ENCODE measurements around the gene XRCC1. TPM values are rescaled to one million over a fixed set of nuclear protein-coding genes. Genes with fewer than 3 reads are reported as not detected.

XRCC1 gene
- total RNA-seq, 4 donors from 2014 or later, result 9.3 to 20.3 (median 16.7) TPM

- Histone ChIP-seq H3K4me3 (no peak overlapping the region), H3K9me3 (no peaks in the 10 kb centered on the region), H3K27ac (no peak overlapping the region), H3K27me3 (no peaks in the 10 kb centered on the region), H3K36me3 (peaks cover 0 to 8% of the 10 kb centered on the region in 2 donors), H3K4me1 (peaks cover 10 to 13% of the 10 kb centered on the region in 2 donors)
- TF ChIP-seq POLR2A (IDR thresholded peaks at IDR 0.05) (no peak), CTCF (IDR thresholded peaks at IDR 0.05 in 4 of 5, conservative IDR thresholded peaks at IDR 0.05 in 1 of 5) (no peak)
- intact Hi-C loops (cut with DNase I; ENCODE audit: low total_unique reads), result loop anchor here (5.0 kb wide), 1 partner anchor 45 kb away; the partner anchor contains the start of gene ZNF428
- in situ Hi-C loops (cut with MboI; ENCODE audit: low sequenced_read_pairs in 4 of 4), result no loop called here
- DNase-seq (no peak), ATAC-seq (no peak)
These were observed 3.1 kb downstream of the XRCC1 start for GRCh38 chr19:43572171-43572588.

DNA sequence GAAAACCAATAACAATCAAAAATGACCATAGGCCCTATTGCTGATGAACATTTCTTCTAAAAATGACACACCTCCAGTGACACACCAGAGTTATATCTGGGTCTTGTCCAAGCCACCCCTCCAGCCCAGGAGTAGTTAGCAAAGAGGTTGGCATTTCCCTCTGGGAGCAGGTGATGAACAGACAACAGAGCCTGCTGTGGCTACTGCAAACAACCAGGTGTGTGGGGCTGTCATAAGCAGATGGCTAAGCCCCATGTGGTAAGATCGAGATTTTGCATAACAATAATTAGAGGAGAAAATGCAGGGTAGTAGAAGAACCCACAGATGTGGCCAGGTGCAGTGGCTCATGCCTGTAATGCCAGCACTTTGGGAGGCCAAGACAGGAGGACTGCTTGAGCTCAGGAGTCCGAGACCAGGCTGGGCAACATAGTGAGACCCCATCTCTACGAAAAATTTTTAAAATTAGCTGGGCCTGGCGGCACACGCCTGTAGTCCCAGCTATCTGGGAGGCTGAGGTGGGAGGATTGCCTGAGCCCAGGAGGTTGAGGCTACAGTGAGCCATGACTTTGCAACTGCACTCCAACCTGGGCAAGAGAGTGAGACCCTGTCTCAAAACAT is 5.0 kb downstream of the XRCC1 start:
- intact Hi-C loops (cut with DNase I; ENCODE audit: low total_unique reads) (loop anchor here (5.0 kb wide), 1 partner anchor 47 kb away; the partner anchor contains the start of gene ZNF428), in situ Hi-C loops (cut with MboI; ENCODE audit: low sequenced_read_pairs in 4 of 4) (no loop called here)
- H3K4me3 ChIP-seq, result no peak overlapping the region
- H3K9me3 ChIP-seq, result no peaks in the 10 kb centered on the region
- no peaks in the 10 kb centered on the region for H3K27me3 ChIP-seq
- ATAC-seq (no peak), DNase-seq (no peak)
- no peak for TF ChIP-seq CTCF (IDR thresholded peaks at IDR 0.05 in 4 of 5, conservative IDR thresholded peaks at IDR 0.05 in 1 of 5)
- TF ChIP-seq POLR2A (IDR thresholded peaks at IDR 0.05), result no peak
- H3K36me3 ChIP-seq, result peaks cover 0 to 8% of the 10 kb centered on the region in 2 donors
- H3K27ac ChIP-seq, result no peak overlapping the region
- peaks cover 7 to 13% of the 10 kb centered on the region in 2 donors for H3K4me1 ChIP-seq

GRCh38 chr19:43569657-43570056 is 5.7 kb downstream of the XRCC1 start:
- H3K4me3 ChIP-seq, result no peak overlapping the region
- TF ChIP-seq POLR2A (IDR thresholded peaks at IDR 0.05) (no peak), CTCF (IDR thresholded peaks at IDR 0.05 in 4 of 5, conservative IDR thresholded peaks at IDR 0.05 in 1 of 5) (no peak)
- ATAC-seq (no peak), DNase-seq (no peak)
- H3K36me3 ChIP-seq, result peaks cover 0 to 8% of the 10 kb centered on the region in 2 donors
- in situ Hi-C loops (cut with MboI; ENCODE audit: low sequenced_read_pairs in 4 of 4), result no loop called here
- intact Hi-C loops (cut with DNase I; ENCODE audit: low total_unique reads), result loop anchor here (5.0 kb wide), 1 partner anchor 48 kb away; the partner anchor contains the start of gene ZNF428
- no peak overlapping the region for H3K27ac ChIP-seq
- H3K9me3 ChIP-seq, result no peaks in the 10 kb centered on the region
- no peaks in the 10 kb centered on the region for H3K27me3 ChIP-seq
- H3K4me1 ChIP-seq, result peaks cover 4 to 8% of the 10 kb centered on the region in 2 donors

GRCh38 chr19:43564800-43565199 is 10.5 kb downstream of the XRCC1 start:
- in situ Hi-C loops (cut with MboI; ENCODE audit: low sequenced_read_pairs in 4 of 4), result no loop called here
- Histone ChIP-seq H3K36me3 (peaks cover 0 to 15% of the 10 kb centered on the region in 2 donors), H3K4me1 (peaks cover 6 to 12% of the 10 kb centered on the region in 2 donors), H3K27me3 (no peaks in the 10 kb centered on the region), H3K9me3 (no peaks in the 10 kb centered on the region), H3K4me3 (no peak overlapping the region), H3K27ac (no peak overlapping the region)
- intact Hi-C loops (cut with DNase I; ENCODE audit: low total_unique reads), result no loop called here
- TF ChIP-seq CTCF (IDR thresholded peaks at IDR 0.05 in 4 of 5, conservative IDR thresholded peaks at IDR 0.05 in 1 of 5) (no peak), POLR2A (IDR thresholded peaks at IDR 0.05) (no peak)
- DNase-seq (no peak), ATAC-seq (no peak)
